ENCODE results near the gene PKDCC. TPM values are rescaled to one million over a fixed set of nuclear protein-coding genes. Genes with fewer than 3 reads are reported as not detected.

The PKDCC gene
- total RNA-seq, 1 experiment from 2014 or later = not detected

GRCh38 chr2:42050703-42051542 lies 3.1 kb downstream of the PKDCC start:
- Histone ChIP-seq H3K9me3 (ENCODE audit: low read length) (no peaks in the 10 kb centered on the region), H3K4me3 (ENCODE audit: low read length) (no peak overlapping the region), H3K27ac (ENCODE audit: low read length) (no peak overlapping the region), H4K20me1 (ENCODE audit: insufficient read depth, low read depth, low read length) (no peaks in the 10 kb centered on the region), H3K4me1 (ENCODE audit: low read length) (no peaks in the 10 kb centered on the region), H3K36me3 (ENCODE audit: insufficient read depth, low read length) (no peaks in the 10 kb centered on the region), H3K9ac (ENCODE audit: low read length) (no peak overlapping the region), H2AFZ (ENCODE audit: low read length) (no peak overlapping the region), H3K79me2 (ENCODE audit: low read length) (no peaks in the 10 kb centered on the region), H3K27me3 (ENCODE audit: low read length) (no peaks in the 10 kb centered on the region), H3K9me2 (replicated peaks; ENCODE audit: insufficient read depth, low read length) (no peaks in the 10 kb centered on the region), H3K4me2 (ENCODE audit: low read depth, low read length, poor library complexity, severe bottlenecking) (no peak overlapping the region)
- no peak for DNase-seq

- H3K27ac ChIP-seq (ENCODE audit: low read length) = no peak overlapping the region
- H3K9ac ChIP-seq (ENCODE audit: low read length) = no peak overlapping the region
- no peaks in the 10 kb centered on the region for H3K27me3 ChIP-seq (ENCODE audit: low read length)
- no peak overlapping the region for H2AFZ ChIP-seq (ENCODE audit: low read length)
- H3K36me3 ChIP-seq (ENCODE audit: insufficient read depth, low read length) = no peaks in the 10 kb centered on the region
- no peaks in the 10 kb centered on the region for H4K20me1 ChIP-seq (ENCODE audit: insufficient read depth, low read depth, low read length)
- no peaks in the 10 kb centered on the region for H3K9me2 ChIP-seq (replicated peaks; ENCODE audit: insufficient read depth, low read length)
- no peaks in the 10 kb centered on the region for H3K79me2 ChIP-seq (ENCODE audit: low read length)
- no peak for DNase-seq
- H3K9me3 ChIP-seq (ENCODE audit: low read length) = no peaks in the 10 kb centered on the region
- no peaks in the 10 kb centered on the region for H3K4me1 ChIP-seq (ENCODE audit: low read length)
- H3K4me3 ChIP-seq (ENCODE audit: low read length) = no peak overlapping the region
- no peak overlapping the region for H3K4me2 ChIP-seq (ENCODE audit: low read depth, low read length, poor library complexity, severe bottlenecking)
These were observed 3.9 kb downstream of the PKDCC start for GRCh38 chr2:42051543-42052235.

GRCh38 chr2:42052702-42053481 lies 5.1 kb downstream of the PKDCC start:
- no peaks in the 10 kb centered on the region for H4K20me1 ChIP-seq (ENCODE audit: insufficient read depth, low read depth, low read length)
- H3K79me2 ChIP-seq (ENCODE audit: low read length) = no peaks in the 10 kb centered on the region
- H3K9me3 ChIP-seq (ENCODE audit: low read length) = no peaks in the 10 kb centered on the region
- no peaks in the 10 kb centered on the region for H3K36me3 ChIP-seq (ENCODE audit: insufficient read depth, low read length)
- H3K9me2 ChIP-seq (replicated peaks; ENCODE audit: insufficient read depth, low read length) = no peaks in the 10 kb centered on the region
- no peaks in the 10 kb centered on the region for H3K27me3 ChIP-seq (ENCODE audit: low read length)
- DNase-seq = no peak
- H3K4me1 ChIP-seq (ENCODE audit: low read length) = no peaks in the 10 kb centered on the region
- no peak overlapping the region for H2AFZ ChIP-seq (ENCODE audit: low read length)
- H3K4me3 ChIP-seq (ENCODE audit: low read length) = no peak overlapping the region
- no peak overlapping the region for H3K9ac ChIP-seq (ENCODE audit: low read length)
- H3K4me2 ChIP-seq (ENCODE audit: low read depth, low read length, poor library complexity, severe bottlenecking) = no peak overlapping the region
- H3K27ac ChIP-seq (ENCODE audit: low read length) = no peak overlapping the region

- Histone ChIP-seq H3K9ac (ENCODE audit: low read length) (no peak overlapping the region), H4K20me1 (ENCODE audit: insufficient read depth, low read depth, low read length) (no peaks in the 10 kb centered on the region), H2AFZ (ENCODE audit: low read length) (no peak overlapping the region), H3K9me2 (replicated peaks; ENCODE audit: insufficient read depth, low read length) (no peaks in the 10 kb centered on the region), H3K79me2 (ENCODE audit: low read length) (no peaks in the 10 kb centered on the region), H3K27me3 (ENCODE audit: low read length) (no peaks in the 10 kb centered on the region), H3K4me1 (ENCODE audit: low read length) (no peaks in the 10 kb centered on the region), H3K27ac (ENCODE audit: low read length) (no peak overlapping the region), H3K4me2 (ENCODE audit: low read depth, low read length, poor library complexity, severe bottlenecking) (no peak overlapping the region), H3K9me3 (ENCODE audit: low read length) (no peaks in the 10 kb centered on the region), H3K4me3 (ENCODE audit: low read length) (no peak overlapping the region), H3K36me3 (ENCODE audit: insufficient read depth, low read length) (no peaks in the 10 kb centered on the region)
- DNase-seq = no peak
These were observed 5.6 kb downstream of the PKDCC start for GRCh38 chr2:42053482-42053790.

GRCh38 chr2:42053791-42054701 lies 6.2 kb downstream of the PKDCC start:
- Histone ChIP-seq H3K27me3 (ENCODE audit: low read length) (no peaks in the 10 kb centered on the region), H3K4me2 (ENCODE audit: low read depth, low read length, poor library complexity, severe bottlenecking) (no peak overlapping the region), H3K9me3 (ENCODE audit: low read length) (no peaks in the 10 kb centered on the region), H3K79me2 (ENCODE audit: low read length) (no peaks in the 10 kb centered on the region), H4K20me1 (ENCODE audit: insufficient read depth, low read depth, low read length) (no peaks in the 10 kb centered on the region), H3K27ac (ENCODE audit: low read length) (no peak overlapping the region), H3K4me1 (ENCODE audit: low read length) (no peaks in the 10 kb centered on the region), H3K36me3 (ENCODE audit: insufficient read depth, low read length) (no peaks in the 10 kb centered on the region), H2AFZ (ENCODE audit: low read length) (no peak overlapping the region), H3K9me2 (replicated peaks; ENCODE audit: insufficient read depth, low read length) (no peaks in the 10 kb centered on the region), H3K4me3 (ENCODE audit: low read length) (no peak overlapping the region), H3K9ac (ENCODE audit: low read length) (no peak overlapping the region)
- DNase-seq = no peak

GRCh38 chr2:42054714-42055430 lies 7.1 kb downstream of the PKDCC start:
- H3K4me1 ChIP-seq (ENCODE audit: low read length) = no peaks in the 10 kb centered on the region
- H2AFZ ChIP-seq (ENCODE audit: low read length) = no peak overlapping the region
- H3K36me3 ChIP-seq (ENCODE audit: insufficient read depth, low read length) = no peaks in the 10 kb centered on the region
- H3K27ac ChIP-seq (ENCODE audit: low read length) = no peak overlapping the region
- no peak for DNase-seq
- H3K27me3 ChIP-seq (ENCODE audit: low read length) = no peaks in the 10 kb centered on the region
- no peaks in the 10 kb centered on the region for H3K9me3 ChIP-seq (ENCODE audit: low read length)
- no peak overlapping the region for H3K4me2 ChIP-seq (ENCODE audit: low read depth, low read length, poor library complexity, severe bottlenecking)
- H3K9me2 ChIP-seq (replicated peaks; ENCODE audit: insufficient read depth, low read length) = no peaks in the 10 kb centered on the region
- no peak overlapping the region for H3K4me3 ChIP-seq (ENCODE audit: low read length)
- H3K79me2 ChIP-seq (ENCODE audit: low read length) = no peaks in the 10 kb centered on the region
- no peak overlapping the region for H3K9ac ChIP-seq (ENCODE audit: low read length)
- no peaks in the 10 kb centered on the region for H4K20me1 ChIP-seq (ENCODE audit: insufficient read depth, low read depth, low read length)

GRCh38 chr2:42055573-42056514 lies 8.0 kb downstream of the PKDCC start:
- Histone ChIP-seq H3K27me3 (ENCODE audit: low read length) (no peaks in the 10 kb centered on the region), H3K4me2 (ENCODE audit: low read depth, low read length, poor library complexity, severe bottlenecking) (no peak overlapping the region), H3K9me3 (ENCODE audit: low read length) (no peaks in the 10 kb centered on the region), H3K9ac (ENCODE audit: low read length) (no peak overlapping the region), H3K27ac (ENCODE audit: low read length) (no peak overlapping the region), H3K4me3 (ENCODE audit: low read length) (no peak overlapping the region), H3K36me3 (ENCODE audit: insufficient read depth, low read length) (no peaks in the 10 kb centered on the region), H3K4me1 (ENCODE audit: low read length) (no peaks in the 10 kb centered on the region), H3K79me2 (ENCODE audit: low read length) (no peaks in the 10 kb centered on the region), H4K20me1 (ENCODE audit: insufficient read depth, low read depth, low read length) (no peaks in the 10 kb centered on the region), H3K9me2 (replicated peaks; ENCODE audit: insufficient read depth, low read length) (no peaks in the 10 kb centered on the region), H2AFZ (ENCODE audit: low read length) (no peak overlapping the region)
- DNase-seq = no peak

Data from Karpas-422 (cell line).